Ovary (tissue), 9 donors: ENCODE measurements around the gene ABCG5. TPM values are rescaled to one million over a fixed set of nuclear protein-coding genes. Genes with fewer than 3 reads are reported as not detected.
A peak's percentile ranks its signal among the peaks of the same experiment; 100 is the strongest.

Source experiments
- DNase-seq, 5 donors: peaks; one replicate each; pipeline ENCODE4 v3.0.0-alpha.2; 2019 to 2020
- H3K27ac ChIP-seq, 2 donors: fragments of 200-600 bp; one replicate each; pipeline versions ENCODE4 v1.5.1 to v1.8.0; 2019 to 2022
- H3K27me3 ChIP-seq: fragments of 200-600 bp; one replicate; pipeline ENCODE4 v1.8.0; 2022
- H3K36me3 ChIP-seq: fragments of 200-600 bp; sonication (generic); one replicate; pipeline ENCODE4 v1.5.1; 2019
- H3K4me1 ChIP-seq: one replicate; pipeline ENCODE4 v1.8.1; 2013; ENCODE audit warnings: mild to moderate bottlenecking, moderate library complexity; ENCODE audit not compliant: insufficient read depth
- H3K4me3 ChIP-seq: fragments of 200-600 bp; sonication (generic); one replicate; pipeline ENCODE4 v1.5.1; 2017
- H3K9me3 ChIP-seq, 2 donors: fragments of 200-600 bp in 1 of 2; sonication (generic) in 1 of 2; one replicate each; pipeline versions ENCODE4 v1.5.1 to v1.8.1; 2013 to 2019; ENCODE audit warnings: mild to moderate bottlenecking in 1 of 2, moderate library complexity in 1 of 2
- CTCF ChIP-seq, 3 donors: fragments of 450-650 bp in 2 of 3; fragments of 200-600 bp in 1 of 3; IDR thresholded peaks; one replicate each; pipeline versions ENCODE4 v1.5.1 to v1.8.0; 2016 to 2022; ENCODE audit warnings: antibody characterized with exemption in 3 of 3, mild to moderate bottlenecking in 1 of 3
- EP300 ChIP-seq: sonication (generic); formaldehyde crosslinking; IDR thresholded peaks from one replicate; pipeline ENCODE4 v1.6.1; 2017; ENCODE audit warnings: antibody characterized with exemption
- POLR2A ChIP-seq: fragments of 450-650 bp; IDR thresholded peaks from one replicate; pipeline ENCODE4 v1.6.1; 2017; ENCODE audit warnings: antibody characterized with exemption, mild to moderate bottlenecking, moderate library complexity
- WGBS, 3 donors: extraction: QIAGEN DNeasy Blood & Tissue Kit in 1 of 3; methylation state at CpG; one replicate each; pipeline versions ENCODE4 v1.1.5 to v1.1.7; 2013 to 2017; 5-methylcytosine and 5-hydroxymethylcytosine counted together
- intact Hi-C, 4 donors: fragments of 100-400 bp; cut with DNase I; formaldehyde crosslinking; loops; one replicate each; pipeline versions ENCODE4 v1.11.0 to v1.15.1; 2022 to 2023
- polyA plus RNA-seq, 2 donors: library from polyadenylated mRNA; stranded (reverse); fragments of 200-250 nt in 1 of 2; fragments of 350-450 nt in 1 of 2; fragmentation: Illumina TruSeq in 1 of 2; extraction: RNeasy Lipid Tissue Mini Kit (QIAGEN cat#74804) in 1 of 2; gene quantifications; one replicate each; pipeline ENCODE4 v1.2.3, GENCODE V29; 2013 to 2014
- small RNA-seq: library from RNA; depleted of rRNA; stranded (forward); fragments of <200 nt; gene quantifications from one replicate; pipeline ENCODE3, GENCODE V24; 2016
- total RNA-seq, 7 donors: library from RNA; depleted of rRNA in 2 of 7; stranded (reverse); fragments of >200 nt in 2 of 7; fragmentation: NEBNext Ultra II Directional in 3 of 7; extraction: Animal tissue kit (Norgen Biotek cat#: 25700) in 3 of 7; gene quantifications; one replicate each; pipeline versions ENCODE4 v1.1.0 to v1.2.4, GENCODE V29; 2016 to 2023
- donor health status: DM: no; HTN: no; CAD: no; lungs with moderate emphysema.
- donor health status: DM: no; HTN: no; CAD: no.
- donor health status: Bipolar disorder and iron deficiency.
- donor health status: DM: yes; HTN: yes; CAD: no.
- donor health status: DM: no; HTN: no; CAD: no.
- donor health status: DM: yes; HTN: yes; CAD: no.

ABCG5 gene
- total and polyA plus RNA-seq, 9 donors, result 0.10 TPM; not detected in 8

- Histone ChIP-seq H3K9me3 (no peaks in the 10 kb centered on the region), H3K27me3 (no peaks in the 10 kb centered on the region), H3K36me3 (no peaks in the 10 kb centered on the region), H3K27ac (peak within 1 kb of the TSS in 1 of 2 donors; percentile 90), H3K4me1 (peaks cover 2% of the 10 kb centered on the region), H3K4me3 (peak within 1 kb of the TSS; percentile 60)
- DNase-seq, result peak; percentile 78 to 91 (median 91)
- intact Hi-C loops, result no loop called here
- no peak for TF ChIP-seq EP300
- TF ChIP-seq POLR2A, result peak; percentile 72
- TF ChIP-seq CTCF (IDR thresholded peaks at IDR 0.05), result no peak
- 0 to 1% (median 0%) methylated on average over 31 of the region's 31 CpGs for WGBS, 3 donors
These were observed 64.6 kb downstream of the ABCG5 start, which contains the start of gene DYNC2LI1 for GRCh38 chr2:43773876-43774613. Gene DYNC2LI1, plus strand, starts transcription at chr2:43774039. Its CDS starts 100 bp downstream, at chr2:43774139.

DNA sequence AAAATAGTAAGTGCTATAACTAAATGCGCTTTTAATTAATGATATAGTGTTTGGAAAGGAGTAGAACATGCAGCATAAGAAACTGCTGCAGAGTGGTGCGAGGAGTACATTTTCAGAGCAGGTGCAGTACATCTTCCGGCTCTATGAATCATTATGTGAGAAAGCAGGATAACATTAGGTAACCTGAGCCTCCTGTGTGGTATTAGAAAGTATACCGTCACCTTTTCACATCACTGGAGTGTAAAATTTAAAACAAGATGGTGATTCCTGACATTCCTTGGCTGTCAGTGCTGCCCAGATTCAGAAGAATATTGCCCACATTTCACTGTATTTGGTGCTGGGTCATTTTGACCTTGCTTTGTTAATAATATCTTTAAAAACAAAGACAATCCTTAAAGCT, 72.6 kb downstream of the ABCG5 start:
- DNase-seq, result no peak
- Histone ChIP-seq H3K4me3 (no peak overlapping the region), H3K36me3 (no peaks in the 10 kb centered on the region), H3K27ac (no peak overlapping the region), H3K27me3 (no peaks in the 10 kb centered on the region), H3K4me1 (peaks cover 2% of the 10 kb centered on the region), H3K9me3 (no peaks in the 10 kb centered on the region)
- intact Hi-C loops, result no loop called here
- TF ChIP-seq CTCF (IDR thresholded peaks at IDR 0.05) (no peak), EP300 (no peak), POLR2A (no peak)
- 55 to 66% (median 60%) methylated on average over 4 of the region's 4 CpGs for WGBS, 3 donors

DNA sequence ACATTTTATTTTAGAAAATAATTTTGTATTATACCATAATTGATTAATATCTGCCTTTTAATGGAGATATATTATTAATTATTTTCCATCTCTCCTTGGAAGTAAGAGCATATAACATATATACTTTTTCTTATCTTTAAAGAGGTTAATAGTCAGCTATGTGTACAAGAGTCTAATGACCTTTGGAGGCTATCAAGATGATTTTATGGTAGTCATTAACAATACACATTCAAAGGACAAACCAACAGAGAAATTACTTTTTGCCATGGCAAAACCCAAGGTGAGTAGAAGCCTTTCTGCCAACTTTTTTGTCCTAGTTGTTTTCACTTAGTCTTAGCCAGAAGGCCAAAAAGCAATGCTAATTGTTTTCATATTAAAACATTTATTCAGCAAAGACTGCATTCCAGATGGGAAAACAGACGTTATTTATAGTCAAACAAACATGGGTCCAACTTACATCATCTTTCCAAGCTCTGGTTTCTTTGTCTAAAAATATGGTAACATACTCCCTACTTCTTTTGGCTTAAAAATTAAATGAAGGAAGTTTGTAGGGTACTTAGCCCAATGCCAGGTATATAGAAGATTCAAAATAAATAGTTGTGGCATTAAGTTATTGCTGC, 74.4 kb downstream of the ABCG5 start:
- peak overlapping the region in 1 of 2 donors; percentile 51 for H3K27ac ChIP-seq
- H3K4me3 ChIP-seq, result no peak overlapping the region
- WGBS, 3 donors, result 1 to 7% (median 4%) methylated on average over 1 of the region's 1 CpG
- intact Hi-C loops, result no loop called here
- H3K4me1 ChIP-seq, result peaks cover 2% of the 10 kb centered on the region
- no peaks in the 10 kb centered on the region for H3K27me3 ChIP-seq
- no peaks in the 10 kb centered on the region for H3K36me3 ChIP-seq
- DNase-seq, result no peak
- no peak for TF ChIP-seq POLR2A
- TF ChIP-seq EP300, result no peak
- TF ChIP-seq CTCF (IDR thresholded peaks at IDR 0.05), result no peak
- H3K9me3 ChIP-seq, result no peaks in the 10 kb centered on the region

- Histone ChIP-seq H3K4me1 (peaks cover 2% of the 10 kb centered on the region), H3K36me3 (no peaks in the 10 kb centered on the region)
These were observed 75.5 kb downstream of the ABCG5 start for GRCh38 chr2:43763091-43763490.

More at GRCh38 chr2:43763091-43763490, 75.5 kb downstream of the ABCG5 start:
- Histone ChIP-seq H3K9me3 (no peaks in the 10 kb centered on the region), H3K27ac (no peak overlapping the region), H3K27me3 (no peaks in the 10 kb centered on the region), H3K4me3 (no peak overlapping the region)
- WGBS, 3 donors, result 94 to 99% (median 97%) methylated on average over 2 of the region's 2 CpGs
- TF ChIP-seq EP300, result no peak
- TF ChIP-seq CTCF (IDR thresholded peaks at IDR 0.05), result no peak
- no peak for TF ChIP-seq POLR2A
- DNase-seq, result no peak
- intact Hi-C loops, result no loop called here

Small RNA genes lying within 50 kb of the gene (small RNA-seq; reads per million reads assigned to genes)
- not detected for gene RN7SKP66

Other genes with a start within 250 kb of the ABCG5 start
- 10 to 100 TPM; 24.8 to 46.8 (median 31.6) TPM for gene THADA, start 242.8 kb downstream of the ABCG5 start, total RNA-seq
- 10 to 100 TPM; 14.0 to 20.5 TPM for gene THADA, start 242.8 kb downstream of the ABCG5 start, polyA plus RNA-seq
- 10 to 100 TPM; 26.4 to 66.5 (median 39.5) TPM for gene PLEKHH2, start 201.6 kb downstream of the ABCG5 start, total RNA-seq
- gene PLEKHH2, start 201.6 kb downstream of the ABCG5 start, polyA plus RNA-seq, result 10 to 100 TPM; 15.8 to 25.9 TPM
- 1 to 10 TPM in 3 of 7 donors, under 1 TPM in 2, not detected in 2; 0.64 to 1.6 (median 1.2) TPM for gene C1GALT1C1L, start 162.4 kb downstream of the ABCG5 start, total RNA-seq
- gene C1GALT1C1L, start 162.4 kb downstream of the ABCG5 start, polyA plus RNA-seq, result 1 to 10 TPM; 1.2 to 1.3 TPM
- gene DYNC2LI1, start 64.8 kb downstream of the ABCG5 start, total RNA-seq, result 10 to 100 TPM; 18.1 to 54.3 (median 31.6) TPM
- gene DYNC2LI1, start 64.8 kb downstream of the ABCG5 start, polyA plus RNA-seq, result 10 to 100 TPM; 30.5 to 33.7 TPM
- gene ABCG8, start 132 bp upstream of the ABCG5 start, total RNA-seq, result under 1 TPM in 2 of 7 donors, not detected in 5; 0.05 to 0.08 TPM
- under 1 TPM in 1 of 2 donors, not detected in 1; 0.02 TPM for gene ABCG8, start 132 bp upstream of the ABCG5 start, polyA plus RNA-seq
- 10 to 100 TPM; 45.4 to 74.9 (median 67.6) TPM for gene LRPPRC, start 157.2 kb upstream of the ABCG5 start, total RNA-seq
- 10 to 100 TPM; 27.6 to 41.0 TPM for gene LRPPRC, start 157.2 kb upstream of the ABCG5 start, polyA plus RNA-seq